Measurements from ENCODE around the gene TUBGCP5.

GRCh38 chr15:22954326-22954725 lies 85.0 kb downstream of the TUBGCP5 start:
- no peak for TF ChIP-seq ZNF274 (IDR thresholded peaks at IDR 0.05; ENCODE audit: low read depth, low read length)
- no peak for TF ChIP-seq SUZ12 (IDR thresholded peaks at IDR 0.05; ENCODE audit: extremely low read depth, insufficient read depth, insufficient read length)

All from NT2/D1 (cell line).